H1 (cell line): ENCODE results near the gene COX10. TPM values are rescaled to one million over a fixed set of nuclear protein-coding genes. Genes with fewer than 3 reads are reported as not detected.

Experiments used
- CTCF ChIA-PET: fragments of 300-600 bp; sonication (Branson Sonifier 250); formaldehyde crosslinking; loops from one replicate; lab custom pipeline; 2021; ENCODE audit not compliant: partially characterized antibody; lab: Charles Lee
- POLR2A ChIA-PET: fragments of 300-600 bp; sonication (Branson Sonifier 250); formaldehyde crosslinking; loops from one replicate; lab custom pipeline; 2021; ENCODE audit warnings: inconsistent platforms; ENCODE audit not compliant: partially characterized antibody; lab: Charles Lee
- DNase-seq, 2 experiments: peaks; one replicate each; pipeline versions ENCODE4 v3.0.0 to v3.0.0-alpha.2; 2010 to 2022; ENCODE audit warnings: low spot score in 2 of 2, low read depth in 1 of 2, mixed read lengths in 1 of 2
- FAIRE-seq: peaks from 2 replicates; lab custom pipeline; 2011; peaks lifted over from hg19 to GRCh38; lab: Jason Lieb, UNC
- H2AFZ ChIP-seq: 2 replicates; pipeline ENCODE4 v1.8.1; 2012; ENCODE audit warnings: low read length, inconsistent platforms
- H2AK5ac ChIP-seq: 2 replicates; pipeline ENCODE4 v1.6.1; 2013; ENCODE audit warnings: low read depth, low read length
- H2BK120ac ChIP-seq: replicated peaks from 2 replicates; pipeline ENCODE3; 2013; ENCODE audit warnings: low read depth, low read length, inconsistent platforms
- H2BK12ac ChIP-seq: 2 replicates; pipeline ENCODE4 v1.6.1; 2013; ENCODE audit warnings: low read depth, low read length
- H2BK15ac ChIP-seq: 2 replicates; pipeline ENCODE4 v1.6.1; 2013; ENCODE audit warnings: low read length
- H2BK20ac ChIP-seq: 2 replicates; pipeline ENCODE4 v1.6.1; 2013; ENCODE audit warnings: low read length
- H2BK5ac ChIP-seq: 2 replicates; pipeline ENCODE4 v1.6.1; 2013; ENCODE audit warnings: low read depth, low read length
- H3K14ac ChIP-seq: 2 replicates; pipeline ENCODE4 v1.6.1; 2013; ENCODE audit warnings: inconsistent platforms; ENCODE audit not compliant: insufficient read length
- H3K18ac ChIP-seq: 2 replicates; pipeline ENCODE4 v1.6.1; 2013; ENCODE audit warnings: low read length; ENCODE audit errors: extremely low read depth
- H3K23ac ChIP-seq: 2 replicates; pipeline ENCODE4 v1.6.1; 2013; ENCODE audit warnings: inconsistent platforms; ENCODE audit not compliant: insufficient read length
- H3K23me2 ChIP-seq: 2 replicates; pipeline ENCODE4 v1.6.1; 2013; ENCODE audit warnings: low read depth, low read length
- H3K27ac ChIP-seq: 2 replicates; pipeline ENCODE4 v1.6.1; 2011; ENCODE audit warnings: low read depth, low read length, inconsistent platforms
- H3K27me3 ChIP-seq, 4 experiments: replicated peaks in 1 of 4; 1 replicate in 1 of 4; 2 replicates in 3 of 4; pipeline versions ENCODE4 v1.6.1 to v1.8.1; 2011 to 2013; ENCODE audit warnings: low read length in 3 of 4, mild to moderate bottlenecking in 3 of 4, inconsistent platforms in 2 of 4, mixed read lengths in 2 of 4, moderate library complexity in 1 of 4; ENCODE audit not compliant: control insufficient read depth in 3 of 4, insufficient read depth in 3 of 4; ENCODE audit errors: extremely low read depth in 1 of 4
- H3K36me3 ChIP-seq, 4 experiments: 2 replicates each; pipeline versions ENCODE4 v1.6.1 to v1.8.1; 2011 to 2013; ENCODE audit warnings: mild to moderate bottlenecking in 4 of 4, low read length in 3 of 4, moderate library complexity in 2 of 4, control low read depth in 1 of 4, inconsistent platforms in 1 of 4; ENCODE audit not compliant: insufficient read depth in 4 of 4, control insufficient read depth in 2 of 4
- H3K4ac ChIP-seq: replicated peaks from 2 replicates; pipeline ENCODE3; 2013; ENCODE audit warnings: low read length, low read depth, mixed read lengths, inconsistent platforms; ENCODE audit not compliant: insufficient read length
- H3K4me1 ChIP-seq, 4 experiments: replicated peaks in 1 of 4; 1 replicate in 1 of 4; 2 replicates in 3 of 4; pipeline versions ENCODE4 v1.6.1 to v1.8.1; 2011 to 2013; ENCODE audit warnings: low read length in 3 of 4, inconsistent platforms in 2 of 4, mixed read lengths in 1 of 4; ENCODE audit not compliant: insufficient read depth in 4 of 4, control insufficient read depth in 3 of 4
- H3K4me2 ChIP-seq, 2 experiments: 2 replicates each; pipeline versions ENCODE4 v1.6.1 to v1.8.1; 2011 to 2013; ENCODE audit warnings: low read depth in 2 of 2, low read length in 2 of 2, control low read depth in 1 of 2, inconsistent platforms in 1 of 2, mild to moderate bottlenecking in 1 of 2; ENCODE audit not compliant: insufficient read depth in 1 of 2
- H3K4me3 ChIP-seq, 4 experiments: fragments of 200-600, 300-600 bp in 1 of 4; sonication (generic), shearing (Covaris generic), sonication (Bioruptor Twin) in 1 of 4; 2 replicates each; pipeline versions ENCODE4 v1.5.1 to v1.8.1; 2011 to 2016; ENCODE audit warnings: low read length in 4 of 4, low read depth in 3 of 4, control low read depth in 2 of 4, inconsistent platforms in 2 of 4, mild to moderate bottlenecking in 2 of 4, mixed read lengths in 1 of 4, moderate library complexity in 1 of 4; ENCODE audit not compliant: insufficient read depth in 2 of 4; ENCODE audit errors: extremely low read depth in 1 of 4
- H3K56ac ChIP-seq: replicated peaks from 2 replicates; pipeline ENCODE3; 2013; ENCODE audit warnings: low read depth, mild to moderate bottlenecking, mixed read lengths, low read length, inconsistent platforms; ENCODE audit not compliant: insufficient read length
- H3K79me1 ChIP-seq: 2 replicates; pipeline ENCODE4 v1.6.1; 2013; ENCODE audit warnings: low read depth, low read length, control low read depth
- H3K79me2 ChIP-seq, 2 experiments: 2 replicates each; pipeline versions ENCODE4 v1.6.1 to v1.8.1; 2012 to 2013; ENCODE audit warnings: low read length in 2 of 2, mild to moderate bottlenecking in 2 of 2, inconsistent platforms in 1 of 2; ENCODE audit not compliant: insufficient read depth in 2 of 2, control insufficient read depth in 1 of 2
- H3K9ac ChIP-seq, 4 experiments: replicated peaks in 1 of 4; 1 replicate in 1 of 4; 2 replicates in 3 of 4; pipeline versions ENCODE4 v1.6.1 to v1.8.1; 2011 to 2013; ENCODE audit warnings: low read depth in 3 of 4, low read length in 3 of 4, control low read depth in 2 of 4, mild to moderate bottlenecking in 2 of 4, moderate library complexity in 2 of 4, inconsistent platforms in 1 of 4; ENCODE audit errors: extremely low read depth in 1 of 4
- H3K9me3 ChIP-seq, 2 experiments: 2 replicates each; pipeline versions ENCODE4 v1.6.1 to v1.8.1; 2012 to 2013; ENCODE audit warnings: mild to moderate bottlenecking in 2 of 2, moderate library complexity in 2 of 2, control low read depth in 1 of 2, inconsistent platforms in 1 of 2, low read depth in 1 of 2, low read length in 1 of 2, mixed read lengths in 1 of 2; ENCODE audit not compliant: insufficient read depth in 2 of 2
- H4K20me1 ChIP-seq, 2 experiments: replicated peaks in 1 of 2; 2 replicates each; pipeline versions ENCODE3 to v1.8.1; 2011 to 2013; ENCODE audit warnings: inconsistent platforms in 2 of 2, low read length in 2 of 2, mild to moderate bottlenecking in 1 of 2; ENCODE audit not compliant: insufficient read depth in 2 of 2, control insufficient read depth in 1 of 2
- H4K5ac ChIP-seq: 2 replicates; pipeline ENCODE4 v1.6.1; 2013; ENCODE audit warnings: low read length, low read depth, mixed read lengths, inconsistent platforms; ENCODE audit not compliant: insufficient read length
- H4K8ac ChIP-seq: 2 replicates; pipeline ENCODE4 v1.8.0; 2013; ENCODE audit warnings: mild to moderate bottlenecking, moderate library complexity, low read length, inconsistent platforms; ENCODE audit not compliant: insufficient read depth; ENCODE audit errors: extremely low read depth
- H4K91ac ChIP-seq: replicated peaks from 2 replicates; pipeline ENCODE3; 2013; ENCODE audit warnings: low read length, mixed read lengths, inconsistent platforms; ENCODE audit not compliant: insufficient read length
- WGBS, 2 experiments: shearing (Covaris generic) in 1 of 2; methylation state at CpG; one replicate each; pipeline versions ENCODE4 v1.1.6 to v1.1.7; 2013 to 2015; ENCODE audit warnings: low lambda C conversion rate in 2 of 2, mixed read lengths in 2 of 2, inconsistent platforms in 1 of 2, low coverage in 1 of 2, missing lambda C conversion rate in 1 of 2; ENCODE audit not compliant: insufficient replicate concordance in 2 of 2, insufficient coverage in 1 of 2, insufficient read length in 1 of 2; ENCODE audit errors: extremely low coverage in 1 of 2, missing lambda C conversion rate in 1 of 2; 5-methylcytosine and 5-hydroxymethylcytosine counted together
- polyA plus RNA-seq, 7 experiments: library from polyadenylated mRNA; depleted of rRNA in 3 of 7; stranded (reverse) in 5 of 7; unstranded in 2 of 7; fragments of >200 nt in 5 of 7; fragments of 200-250 nt in 2 of 7; gene quantifications; 1 replicate in 5 of 7; 2 replicates in 1 of 7; 4 replicates in 1 of 7; pipeline versions ENCODE4 v1.2.1 to v1.2.3, GENCODE V29; 2011 to 2013; ENCODE audit warnings: missing spikeins in 2 of 7, mixed read lengths in 2 of 7
- total RNA-seq: library from RNA; stranded (reverse); fragmentation: NEBNext Ultra II Directional; extraction: Animal tissue kit (Norgen Biotek cat#: 25700); gene quantifications from 2 replicates; pipeline ENCODE4 v1.2.1, GENCODE V29; 2021

Gene COX10
- total and polyA plus RNA-seq, 2 of the 8 experiments (the other 6 are each of a cell fraction or from before 2014, with no cell fraction given), result 18.0 to 23.0 TPM

DNA sequence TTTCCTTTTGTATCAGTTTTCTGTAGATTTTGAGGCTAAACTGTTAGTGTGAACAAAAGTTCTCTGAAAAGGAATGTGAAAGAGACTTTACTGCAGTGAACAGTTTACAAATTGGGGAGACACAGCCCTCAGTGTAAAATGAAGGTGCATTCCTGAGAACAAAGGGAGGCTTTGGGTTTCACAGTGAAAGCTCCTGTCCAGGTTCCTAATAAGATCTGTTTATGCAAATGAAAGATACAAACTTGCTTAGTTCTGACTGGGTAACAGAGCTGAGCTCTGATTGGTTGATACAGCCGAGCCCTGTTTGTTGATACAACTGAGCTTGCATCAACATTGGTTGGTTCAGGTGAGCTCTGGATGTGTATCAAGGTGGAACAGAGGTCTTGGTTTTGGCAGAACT, 175.7 kb downstream of the COX10 start:
- Histone ChIP-seq H3K4ac (no peak overlapping the region), H3K79me2 (no peaks in the 10 kb centered on the region), H3K23ac (no peak overlapping the region), H3K9me3 (no peaks in the 10 kb centered on the region), H2BK120ac (no peak overlapping the region), H3K4me2 (no peak overlapping the region; a peak in 1 of 4 replicates), H4K8ac (no peak overlapping the region), H2AFZ (no peak overlapping the region), H2BK15ac (no peak overlapping the region), H4K20me1 (no peaks in the 10 kb centered on the region), H2BK12ac (no peak overlapping the region), H3K27ac (no peak overlapping the region), H2AK5ac (no peak overlapping the region), H3K56ac (no peak overlapping the region), H3K4me1 (no peaks in the 10 kb centered on the region), H4K91ac (no peak overlapping the region), H4K5ac (no peak overlapping the region), H3K23me2 (no peaks in the 10 kb centered on the region), H2BK5ac (no peak overlapping the region), H3K79me1 (no peaks in the 10 kb centered on the region), H3K4me3 (no peak overlapping the region), H3K14ac (no peak overlapping the region), H3K27me3 (no peaks in the 10 kb centered on the region), H3K36me3 (no peaks in the 10 kb centered on the region), H2BK20ac (no peak overlapping the region), H3K9ac (no peak overlapping the region), H3K18ac (no peak overlapping the region)
- peak; percentile 76 for FAIRE-seq
- WGBS, 2 experiments, result 89% methylated on average over 1 of the region's 1 CpG; no CpG with 5 or more reads in 1 of the 2 experiments
- ChIA-PET POLR2A (no interaction called here), CTCF (interaction anchor here (1.6 kb wide), 1 partner anchor 49 kb away, joined by 4 read pairs; no protein-coding TSS in a partner anchor)
- DNase-seq, result no peak
